H1 (cell line): ENCODE measurements around the gene IFT81. TPM values are rescaled to one million over a fixed set of nuclear protein-coding genes. Genes with fewer than 3 reads are reported as not detected.

Experiments
- CTCF ChIA-PET: fragments of 300-600 bp; sonication (Branson Sonifier 250); formaldehyde crosslinking; loops from one replicate; lab custom pipeline; 2021; ENCODE audit not compliant: partially characterized antibody; lab: Charles Lee
- POLR2A ChIA-PET: fragments of 300-600 bp; sonication (Branson Sonifier 250); formaldehyde crosslinking; loops from one replicate; lab custom pipeline; 2021; ENCODE audit warnings: inconsistent platforms; ENCODE audit not compliant: partially characterized antibody; lab: Charles Lee
- DNase-seq, 2 experiments: peaks; one replicate each; pipeline versions ENCODE4 v3.0.0 to v3.0.0-alpha.2; 2010 to 2022; ENCODE audit warnings: low spot score in 2 of 2, low read depth in 1 of 2, mixed read lengths in 1 of 2
- FAIRE-seq: peaks from 2 replicates; lab custom pipeline; 2011; peaks lifted over from hg19 to GRCh38; lab: Jason Lieb, UNC
- H2AFZ ChIP-seq: 2 replicates; pipeline ENCODE4 v1.8.1; 2012; ENCODE audit warnings: low read length, inconsistent platforms
- H2AK5ac ChIP-seq: 2 replicates; pipeline ENCODE4 v1.6.1; 2013; ENCODE audit warnings: low read depth, low read length
- H2BK120ac ChIP-seq: replicated peaks from 2 replicates; pipeline ENCODE3; 2013; ENCODE audit warnings: low read depth, low read length, inconsistent platforms
- H2BK12ac ChIP-seq: 2 replicates; pipeline ENCODE4 v1.6.1; 2013; ENCODE audit warnings: low read depth, low read length
- H2BK15ac ChIP-seq: 2 replicates; pipeline ENCODE4 v1.6.1; 2013; ENCODE audit warnings: low read length
- H2BK20ac ChIP-seq: 2 replicates; pipeline ENCODE4 v1.6.1; 2013; ENCODE audit warnings: low read length
- H2BK5ac ChIP-seq: 2 replicates; pipeline ENCODE4 v1.6.1; 2013; ENCODE audit warnings: low read depth, low read length
- H3K14ac ChIP-seq: 2 replicates; pipeline ENCODE4 v1.6.1; 2013; ENCODE audit warnings: inconsistent platforms; ENCODE audit not compliant: insufficient read length
- H3K18ac ChIP-seq: 2 replicates; pipeline ENCODE4 v1.6.1; 2013; ENCODE audit warnings: low read length; ENCODE audit errors: extremely low read depth
- H3K23ac ChIP-seq: 2 replicates; pipeline ENCODE4 v1.6.1; 2013; ENCODE audit warnings: inconsistent platforms; ENCODE audit not compliant: insufficient read length
- H3K23me2 ChIP-seq: 2 replicates; pipeline ENCODE4 v1.6.1; 2013; ENCODE audit warnings: low read depth, low read length
- H3K27ac ChIP-seq: 2 replicates; pipeline ENCODE4 v1.6.1; 2011; ENCODE audit warnings: low read depth, low read length, inconsistent platforms
- H3K27me3 ChIP-seq, 4 experiments: replicated peaks in 1 of 4; 1 replicate in 1 of 4; 2 replicates in 3 of 4; pipeline versions ENCODE4 v1.6.1 to v1.8.1; 2011 to 2013; ENCODE audit warnings: low read length in 3 of 4, mild to moderate bottlenecking in 3 of 4, inconsistent platforms in 2 of 4, mixed read lengths in 2 of 4, moderate library complexity in 1 of 4; ENCODE audit not compliant: control insufficient read depth in 3 of 4, insufficient read depth in 3 of 4; ENCODE audit errors: extremely low read depth in 1 of 4
- H3K36me3 ChIP-seq, 4 experiments: 2 replicates each; pipeline versions ENCODE4 v1.6.1 to v1.8.1; 2011 to 2013; ENCODE audit warnings: mild to moderate bottlenecking in 4 of 4, low read length in 3 of 4, moderate library complexity in 2 of 4, control low read depth in 1 of 4, inconsistent platforms in 1 of 4; ENCODE audit not compliant: insufficient read depth in 4 of 4, control insufficient read depth in 2 of 4
- H3K4ac ChIP-seq: replicated peaks from 2 replicates; pipeline ENCODE3; 2013; ENCODE audit warnings: low read length, low read depth, mixed read lengths, inconsistent platforms; ENCODE audit not compliant: insufficient read length
- H3K4me1 ChIP-seq, 4 experiments: replicated peaks in 1 of 4; 1 replicate in 1 of 4; 2 replicates in 3 of 4; pipeline versions ENCODE4 v1.6.1 to v1.8.1; 2011 to 2013; ENCODE audit warnings: low read length in 3 of 4, inconsistent platforms in 2 of 4, mixed read lengths in 1 of 4; ENCODE audit not compliant: insufficient read depth in 4 of 4, control insufficient read depth in 3 of 4
- H3K4me2 ChIP-seq, 2 experiments: 2 replicates each; pipeline versions ENCODE4 v1.6.1 to v1.8.1; 2011 to 2013; ENCODE audit warnings: low read depth in 2 of 2, low read length in 2 of 2, control low read depth in 1 of 2, inconsistent platforms in 1 of 2, mild to moderate bottlenecking in 1 of 2; ENCODE audit not compliant: insufficient read depth in 1 of 2
- H3K4me3 ChIP-seq, 4 experiments: fragments of 200-600, 300-600 bp in 1 of 4; sonication (generic), shearing (Covaris generic), sonication (Bioruptor Twin) in 1 of 4; 2 replicates each; pipeline versions ENCODE4 v1.5.1 to v1.8.1; 2011 to 2016; ENCODE audit warnings: low read length in 4 of 4, low read depth in 3 of 4, control low read depth in 2 of 4, inconsistent platforms in 2 of 4, mild to moderate bottlenecking in 2 of 4, mixed read lengths in 1 of 4, moderate library complexity in 1 of 4; ENCODE audit not compliant: insufficient read depth in 2 of 4; ENCODE audit errors: extremely low read depth in 1 of 4
- H3K56ac ChIP-seq: replicated peaks from 2 replicates; pipeline ENCODE3; 2013; ENCODE audit warnings: low read depth, mild to moderate bottlenecking, mixed read lengths, low read length, inconsistent platforms; ENCODE audit not compliant: insufficient read length
- H3K79me1 ChIP-seq: 2 replicates; pipeline ENCODE4 v1.6.1; 2013; ENCODE audit warnings: low read depth, low read length, control low read depth
- H3K79me2 ChIP-seq, 2 experiments: 2 replicates each; pipeline versions ENCODE4 v1.6.1 to v1.8.1; 2012 to 2013; ENCODE audit warnings: low read length in 2 of 2, mild to moderate bottlenecking in 2 of 2, inconsistent platforms in 1 of 2; ENCODE audit not compliant: insufficient read depth in 2 of 2, control insufficient read depth in 1 of 2
- H3K9ac ChIP-seq, 4 experiments: replicated peaks in 1 of 4; 1 replicate in 1 of 4; 2 replicates in 3 of 4; pipeline versions ENCODE4 v1.6.1 to v1.8.1; 2011 to 2013; ENCODE audit warnings: low read depth in 3 of 4, low read length in 3 of 4, control low read depth in 2 of 4, mild to moderate bottlenecking in 2 of 4, moderate library complexity in 2 of 4, inconsistent platforms in 1 of 4; ENCODE audit errors: extremely low read depth in 1 of 4
- H3K9me3 ChIP-seq, 2 experiments: 2 replicates each; pipeline versions ENCODE4 v1.6.1 to v1.8.1; 2012 to 2013; ENCODE audit warnings: mild to moderate bottlenecking in 2 of 2, moderate library complexity in 2 of 2, control low read depth in 1 of 2, inconsistent platforms in 1 of 2, low read depth in 1 of 2, low read length in 1 of 2, mixed read lengths in 1 of 2; ENCODE audit not compliant: insufficient read depth in 2 of 2
- H4K20me1 ChIP-seq, 2 experiments: replicated peaks in 1 of 2; 2 replicates each; pipeline versions ENCODE3 to v1.8.1; 2011 to 2013; ENCODE audit warnings: inconsistent platforms in 2 of 2, low read length in 2 of 2, mild to moderate bottlenecking in 1 of 2; ENCODE audit not compliant: insufficient read depth in 2 of 2, control insufficient read depth in 1 of 2
- H4K5ac ChIP-seq: 2 replicates; pipeline ENCODE4 v1.6.1; 2013; ENCODE audit warnings: low read length, low read depth, mixed read lengths, inconsistent platforms; ENCODE audit not compliant: insufficient read length
- H4K8ac ChIP-seq: 2 replicates; pipeline ENCODE4 v1.8.0; 2013; ENCODE audit warnings: mild to moderate bottlenecking, moderate library complexity, low read length, inconsistent platforms; ENCODE audit not compliant: insufficient read depth; ENCODE audit errors: extremely low read depth
- H4K91ac ChIP-seq: replicated peaks from 2 replicates; pipeline ENCODE3; 2013; ENCODE audit warnings: low read length, mixed read lengths, inconsistent platforms; ENCODE audit not compliant: insufficient read length
- FOSL1 ChIP-seq: IDR thresholded peaks from 2 replicates; pipeline ENCODE4 v1.6.1; 2011; ENCODE audit warnings: mild to moderate bottlenecking, low read depth, low read length, moderate library complexity; ENCODE audit not compliant: insufficient read depth
- HDAC2 ChIP-seq, 2 experiments: fragments of 300-600 bp in 1 of 2; sonication (generic) in 1 of 2; IDR thresholded peaks; 2 replicates each; pipeline ENCODE4 v1.6.1; 2011 to 2012; ENCODE audit warnings: low read depth in 2 of 2, low read length in 2 of 2, mild to moderate bottlenecking in 2 of 2, moderate library complexity in 2 of 2, borderline replicate concordance in 1 of 2, inconsistent platforms in 1 of 2
- JUND ChIP-seq: IDR thresholded peaks from 2 replicates; pipeline ENCODE4 v1.6.1; 2011; ENCODE audit warnings: mild to moderate bottlenecking, improper control_type of control experiment, low read length
- KDM1A ChIP-seq: fragments of 200-600, 300-600 bp; sonication (generic); IDR thresholded peaks from 2 replicates; pipeline ENCODE4 v1.7.1; 2016; ENCODE audit warnings: mild to moderate bottlenecking, low read length, borderline replicate concordance
- PHF8 ChIP-seq: fragments of 200-600 bp; sonication (generic); conservative IDR thresholded peaks from 2 replicates; pipeline ENCODE4 v1.7.1; 2012; ENCODE audit warnings: low read depth, mild to moderate bottlenecking, inconsistent platforms, low read length, moderate library complexity
- RNF2 ChIP-seq: fragments of 200-900, 300-1000 bp; sonication (generic); IDR thresholded peaks from 2 replicates; pipeline ENCODE4 v1.7.1; 2016; ENCODE audit warnings: borderline replicate concordance, low read depth, mild to moderate bottlenecking, antibody characterized with exemption, low read length; ENCODE audit not compliant: poor library complexity, severe bottlenecking; ENCODE audit errors: missing control alignments
- YY1 ChIP-seq: IDR thresholded peaks from 2 replicates; pipeline ENCODE4 v1.6.1; 2011; ENCODE audit warnings: low read depth, mild to moderate bottlenecking, low read length
- WGBS, 2 experiments: shearing (Covaris generic) in 1 of 2; methylation state at CpG; one replicate each; pipeline versions ENCODE4 v1.1.6 to v1.1.7; 2013 to 2015; ENCODE audit warnings: low lambda C conversion rate in 2 of 2, mixed read lengths in 2 of 2, inconsistent platforms in 1 of 2, low coverage in 1 of 2, missing lambda C conversion rate in 1 of 2; ENCODE audit not compliant: insufficient replicate concordance in 2 of 2, insufficient coverage in 1 of 2, insufficient read length in 1 of 2; ENCODE audit errors: extremely low coverage in 1 of 2, missing lambda C conversion rate in 1 of 2; 5-methylcytosine and 5-hydroxymethylcytosine counted together
- polyA plus RNA-seq, 7 experiments: library from polyadenylated mRNA; depleted of rRNA in 3 of 7; stranded (reverse) in 5 of 7; unstranded in 2 of 7; fragments of >200 nt in 5 of 7; fragments of 200-250 nt in 2 of 7; gene quantifications; 1 replicate in 5 of 7; 2 replicates in 1 of 7; 4 replicates in 1 of 7; pipeline versions ENCODE4 v1.2.1 to v1.2.3, GENCODE V29; 2011 to 2013; ENCODE audit warnings: missing spikeins in 2 of 7, mixed read lengths in 2 of 7
- total RNA-seq: library from RNA; stranded (reverse); fragmentation: NEBNext Ultra II Directional; extraction: Animal tissue kit (Norgen Biotek cat#: 25700); gene quantifications from 2 replicates; pipeline ENCODE4 v1.2.1, GENCODE V29; 2021

The IFT81 gene
- total and polyA plus RNA-seq, 2 of the 8 experiments (the other 6 are each of a cell fraction or from before 2014, with no cell fraction given): 4.1 to 14.5 TPM

DNA sequence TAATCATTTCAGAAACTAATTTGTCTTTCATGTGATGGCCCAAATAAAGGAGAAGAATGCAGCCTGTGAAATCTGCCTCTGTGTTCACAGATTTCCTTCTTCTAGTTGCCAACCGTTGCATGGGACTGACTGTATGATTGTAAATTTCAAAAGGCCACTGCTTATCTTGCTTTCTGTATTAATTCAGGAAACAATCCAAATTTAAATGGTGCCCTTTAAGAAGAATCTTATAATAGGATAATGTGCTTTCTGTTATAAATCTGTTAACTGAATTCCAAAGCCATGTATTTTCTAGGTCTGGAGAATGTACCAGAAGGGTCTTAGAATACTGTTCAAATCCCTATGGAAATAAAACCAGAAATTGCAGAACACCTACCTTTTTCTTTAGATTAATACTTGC, 98.3 kb downstream of the IFT81 start:
- H3K27ac ChIP-seq: no peak overlapping the region
- no peaks in the 10 kb centered on the region for H3K36me3 ChIP-seq

More for the DNA sequence above, 98.3 kb downstream of the IFT81 start:
- DNase-seq: no peak
- Histone ChIP-seq H4K8ac (no peak overlapping the region), H3K14ac (no peak overlapping the region)
- WGBS, 2 experiments: 84% methylated on average over 1 of the region's 1 CpG; no CpG with 5 or more reads in 1 of the 2 experiments
- no peak for TF ChIP-seq JUND
- no peak for TF ChIP-seq FOSL1
- TF ChIP-seq YY1: no peak
- TF ChIP-seq PHF8: no peak
- no peak for TF ChIP-seq HDAC2 (IDR thresholded peaks at IDR 0.05; ENCODE audit: borderline replicate concordance in 1 of 2, low read depth in 2 of 2, low read length in 2 of 2)
- no peak for TF ChIP-seq RNF2
- no peak for TF ChIP-seq KDM1A
- TF ChIP-seq, all 59 proteins: peak for 0
- Histone ChIP-seq H3K27me3 (no peaks in the 10 kb centered on the region), H3K18ac (no peak overlapping the region), H2BK20ac (no peak overlapping the region), H3K79me2 (no peaks in the 10 kb centered on the region), H3K23ac (no peak overlapping the region), H4K5ac (no peak overlapping the region), H2BK5ac (no peak overlapping the region), H2AK5ac (no peak overlapping the region), H3K4me2 (no peak overlapping the region), H2BK12ac (no peak overlapping the region), H2BK120ac (no peak overlapping the region), H3K9me3 (no peaks in the 10 kb centered on the region), H4K20me1 (peaks cover 0 to 1% of the 10 kb centered on the region in 2 experiments), H3K23me2 (no peaks in the 10 kb centered on the region), H3K56ac (no peak overlapping the region), H2BK15ac (no peak overlapping the region), H3K4me3 (no peak overlapping the region), H3K4me1 (peaks cover 0 to 2% (median 0%) of the 10 kb centered on the region in 4 experiments; a peak in 1 of 7 replicates), H2AFZ (no peak overlapping the region), H3K9ac (no peak overlapping the region), H3K79me1 (no peaks in the 10 kb centered on the region), H4K91ac (no peak overlapping the region), H3K4ac (no peak overlapping the region)
- CTCF ChIA-PET: interaction anchor here (0.7 to 4.8 kb wide), 3 partner anchors 22 to 97 kb away, joined by 3 to 17 read pairs (median 3); no protein-coding TSS in a partner anchor
- POLR2A ChIA-PET: interaction anchor here (1.0 to 1.6 kb wide), 2 partner anchors 58 to 129 kb away, joined by 4 read pairs; no protein-coding TSS in a partner anchor
- FAIRE-seq: no peak
